ENCODE measurements around the gene RFNG.

GRCh38 chr17:82083533-82084359 is 32.1 kb upstream of the RFNG start:
- TF ChIP-seq POLR2A (IDR thresholded peaks at IDR 0.05) = no peak
- no peak for TF ChIP-seq CTCF (IDR thresholded peaks at IDR 0.05)

Data from adrenal gland (tissue), 5 donors.